Neural cell (in vitro differentiated cells): ENCODE results near the gene MAN2B2. TPM values are rescaled to one million over a fixed set of nuclear protein-coding genes. Genes with fewer than 3 reads are reported as not detected.

Experiments
- H2AFZ ChIP-seq: fragments of 200-600, 300-800 bp; sonication (generic), shearing (Covaris generic); 2 replicates; pipeline ENCODE4 v1.6.0; 2014; ENCODE audit warnings: low read depth, mild to moderate bottlenecking, antibody characterized with exemption, low read length, moderate library complexity
- H3F3A ChIP-seq: fragments of 200-600 bp; shearing (Covaris generic); 2 replicates; pipeline ENCODE4 v1.6.1; 2016; ENCODE audit warnings: mild to moderate bottlenecking, moderate library complexity, mixed read lengths, antibody characterized with exemption, low read length; ENCODE audit not compliant: insufficient read depth, poor library complexity, severe bottlenecking
- H3K27ac ChIP-seq: fragments of 200-600, 300-800 bp; sonication (generic), shearing (Covaris generic); 2 replicates; pipeline ENCODE4 v1.5.1; 2014; ENCODE audit warnings: mild to moderate bottlenecking, low read length, moderate library complexity
- H3K27me3 ChIP-seq: fragments of 300-800, 200-600 bp; sonication (generic), shearing (Covaris generic); 2 replicates; pipeline ENCODE4 v1.6.0; 2014; ENCODE audit warnings: mild to moderate bottlenecking, low read depth, low read length, moderate library complexity; ENCODE audit not compliant: insufficient read depth
- H3K36me3 ChIP-seq: fragments of 300-800, 200-600 bp; sonication (generic), shearing (Covaris generic); 2 replicates; pipeline ENCODE4 v1.5.1; 2014; ENCODE audit warnings: mild to moderate bottlenecking, antibody characterized with exemption, low read length, moderate library complexity; ENCODE audit not compliant: insufficient read depth
- H3K4me2 ChIP-seq: fragments of 300-800, 200-600 bp; sonication (generic), shearing (Covaris generic); 2 replicates; pipeline ENCODE4 v1.6.0; 2014; ENCODE audit warnings: mild to moderate bottlenecking, low read length
- H3K4me3 ChIP-seq: fragments of 300-800, 200-600 bp; sonication (generic), shearing (Covaris generic); 2 replicates; pipeline ENCODE4 v1.5.1; 2014; ENCODE audit warnings: mild to moderate bottlenecking, low read length, moderate library complexity
- H3K79me2 ChIP-seq: fragments of 200-600 bp; shearing (Covaris generic); replicated peaks from 2 replicates; pipeline ENCODE4 v1.6.0; 2014; ENCODE audit warnings: mild to moderate bottlenecking, low read length, moderate library complexity; ENCODE audit not compliant: insufficient read depth
- H3K9ac ChIP-seq: fragments of 300-800, 200-600 bp; sonication (generic), shearing (Covaris generic); 2 replicates; pipeline ENCODE4 v1.6.1; 2016; ENCODE audit warnings: mild to moderate bottlenecking, low read length, mixed read lengths
- H3K9me2 ChIP-seq: fragments of 200-600 bp; shearing (Covaris generic); 2 replicates; pipeline ENCODE4 v1.6.1; 2016; ENCODE audit warnings: mild to moderate bottlenecking, low read length, mixed read lengths; ENCODE audit not compliant: insufficient read depth
- H3K9me3 ChIP-seq: fragments of 200-600, 300-800 bp; sonication (generic), shearing (Covaris generic); 2 replicates; pipeline ENCODE4 v1.6.1; 2016; ENCODE audit warnings: mild to moderate bottlenecking, mixed run types, low read length, moderate library complexity, mixed read lengths
- H4K20me1 ChIP-seq: fragments of 200-600 bp; shearing (Covaris generic); 2 replicates; pipeline ENCODE4 v1.6.1; 2016; ENCODE audit warnings: mild to moderate bottlenecking, mixed run types; ENCODE audit not compliant: insufficient read depth
- CTCF ChIP-seq: fragments of 450-650 bp; IDR thresholded peaks from 2 replicates; pipeline ENCODE4 v1.5.1; 2014; ENCODE audit warnings: antibody characterized with exemption, mild to moderate bottlenecking, moderate library complexity; ENCODE audit not compliant: poor library complexity, severe bottlenecking
- EP300 ChIP-seq: fragments of 450-650 bp; conservative IDR thresholded peaks from 2 replicates; pipeline ENCODE4 v1.6.1; 2014; ENCODE audit warnings: antibody characterized with exemption, mild to moderate bottlenecking, moderate library complexity; ENCODE audit not compliant: poor library complexity, severe bottlenecking
- EZH2 ChIP-seq: fragments of 200-600, 300-800 bp; shearing (Covaris generic), sonication (generic); IDR thresholded peaks from 2 replicates; pipeline ENCODE4 v1.6.1; 2014; ENCODE audit warnings: antibody characterized with exemption, low read length, borderline replicate concordance, mild to moderate bottlenecking; ENCODE audit not compliant: insufficient read depth, poor library complexity, severe bottlenecking
- MXI1 ChIP-seq: fragments of 450-650 bp; conservative IDR thresholded peaks from 2 replicates; pipeline ENCODE4 v1.6.1; 2014; ENCODE audit warnings: antibody characterized with exemption, mild to moderate bottlenecking; ENCODE audit not compliant: poor library complexity, severe bottlenecking
- POLR2AphosphoS5 ChIP-seq: IDR thresholded peaks from 2 replicates; pipeline ENCODE4 v1.6.1; 2012
- RAD21 ChIP-seq: fragments of 450-650 bp; conservative IDR thresholded peaks from 2 replicates; pipeline ENCODE4 v1.6.1; 2014; ENCODE audit warnings: antibody characterized with exemption, mild to moderate bottlenecking, moderate library complexity
- REST ChIP-seq: IDR thresholded peaks from 2 replicates; pipeline ENCODE4 v1.6.1; 2012; ENCODE audit warnings: borderline replicate concordance
- SMC3 ChIP-seq: fragments of 450-650 bp; conservative IDR thresholded peaks from 2 replicates; pipeline ENCODE4 v1.6.1; 2014; ENCODE audit warnings: antibody characterized with exemption, mild to moderate bottlenecking, moderate library complexity; ENCODE audit not compliant: poor library complexity
- TAF1 ChIP-seq: IDR thresholded peaks from 2 replicates; pipeline ENCODE4 v1.6.1; 2012; ENCODE audit warnings: low read depth
- polyA plus RNA-seq: library from polyadenylated mRNA; depleted of rRNA; stranded (reverse); fragments of >200 nt; gene quantifications from 2 replicates; pipeline ENCODE4 v1.2.3, GENCODE V29; 2014

MAN2B2 gene
- polyA plus RNA-seq, 1 donor from 2014 or later: 7.5 TPM

GRCh38 chr4:6594341-6594740, 19.4 kb downstream of the MAN2B2 start:
- Histone ChIP-seq H3K79me2 (no peaks in the 10 kb centered on the region), H3K27ac (no peak overlapping the region), H3F3A (no peaks in the 10 kb centered on the region), H3K9me2 (no peaks in the 10 kb centered on the region), H3K4me2 (no peak overlapping the region), H3K36me3 (no peaks in the 10 kb centered on the region), H3K27me3 (no peaks in the 10 kb centered on the region), H3K4me3 (no peak overlapping the region), H3K9me3 (no peaks in the 10 kb centered on the region), H2AFZ (no peak overlapping the region), H4K20me1 (no peaks in the 10 kb centered on the region), H3K9ac (no peak overlapping the region)
- TF ChIP-seq POLR2AphosphoS5 (no peak), MXI1 (no peak), EZH2 (no peak), CTCF (no peak), TAF1 (no peak), REST (no peak), RAD21 (no peak), SMC3 (no peak), EP300 (no peak)

- H3K4me3 ChIP-seq: no peak overlapping the region
- TF ChIP-seq MXI1 (no peak), POLR2AphosphoS5 (no peak), REST (no peak), RAD21 (no peak), EP300 (no peak), SMC3 (no peak), EZH2 (no peak), CTCF (no peak), TAF1 (no peak)
- H3K79me2 ChIP-seq: no peaks in the 10 kb centered on the region
- H3K36me3 ChIP-seq: no peaks in the 10 kb centered on the region
- H2AFZ ChIP-seq: no peak overlapping the region
- H3K27ac ChIP-seq: no peak overlapping the region
- no peaks in the 10 kb centered on the region for H3F3A ChIP-seq
- no peaks in the 10 kb centered on the region for H3K27me3 ChIP-seq
- no peak overlapping the region for H3K4me2 ChIP-seq
- no peak overlapping the region for H3K9ac ChIP-seq
- H3K9me2 ChIP-seq: no peaks in the 10 kb centered on the region
- no peaks in the 10 kb centered on the region for H3K9me3 ChIP-seq
- H4K20me1 ChIP-seq: no peaks in the 10 kb centered on the region
These were observed 19.9 kb downstream of the MAN2B2 start for GRCh38 chr4:6594826-6595355.
